H1 (cell line): ENCODE data around the gene PALM. TPM values are rescaled to one million over a fixed set of nuclear protein-coding genes. Genes with fewer than 3 reads are reported as not detected.

Experiments used
- EGR1 ChIP-seq: IDR thresholded peaks from 2 replicates; pipeline ENCODE4 v1.6.1; 2011; ENCODE audit warnings: low read depth, low read length, borderline replicate concordance
- polyA plus RNA-seq, 7 experiments: library from polyadenylated mRNA; depleted of rRNA in 3 of 7; stranded (reverse) in 5 of 7; unstranded in 2 of 7; fragments of >200 nt in 5 of 7; fragments of 200-250 nt in 2 of 7; gene quantifications; 1 replicate in 5 of 7; 2 replicates in 1 of 7; 4 replicates in 1 of 7; pipeline versions ENCODE4 v1.2.1 to v1.2.3, GENCODE V29; 2011 to 2013; ENCODE audit warnings: missing spikeins in 2 of 7, mixed read lengths in 2 of 7
- total RNA-seq: library from RNA; stranded (reverse); fragmentation: NEBNext Ultra II Directional; extraction: Animal tissue kit (Norgen Biotek cat#: 25700); gene quantifications from 2 replicates; pipeline ENCODE4 v1.2.1, GENCODE V29; 2021

The PALM gene
- total and polyA plus RNA-seq, 2 of the 8 experiments (the other 6 are each of a cell fraction or from before 2014, with no cell fraction given) = 5.7 to 16.5 TPM

DNA sequence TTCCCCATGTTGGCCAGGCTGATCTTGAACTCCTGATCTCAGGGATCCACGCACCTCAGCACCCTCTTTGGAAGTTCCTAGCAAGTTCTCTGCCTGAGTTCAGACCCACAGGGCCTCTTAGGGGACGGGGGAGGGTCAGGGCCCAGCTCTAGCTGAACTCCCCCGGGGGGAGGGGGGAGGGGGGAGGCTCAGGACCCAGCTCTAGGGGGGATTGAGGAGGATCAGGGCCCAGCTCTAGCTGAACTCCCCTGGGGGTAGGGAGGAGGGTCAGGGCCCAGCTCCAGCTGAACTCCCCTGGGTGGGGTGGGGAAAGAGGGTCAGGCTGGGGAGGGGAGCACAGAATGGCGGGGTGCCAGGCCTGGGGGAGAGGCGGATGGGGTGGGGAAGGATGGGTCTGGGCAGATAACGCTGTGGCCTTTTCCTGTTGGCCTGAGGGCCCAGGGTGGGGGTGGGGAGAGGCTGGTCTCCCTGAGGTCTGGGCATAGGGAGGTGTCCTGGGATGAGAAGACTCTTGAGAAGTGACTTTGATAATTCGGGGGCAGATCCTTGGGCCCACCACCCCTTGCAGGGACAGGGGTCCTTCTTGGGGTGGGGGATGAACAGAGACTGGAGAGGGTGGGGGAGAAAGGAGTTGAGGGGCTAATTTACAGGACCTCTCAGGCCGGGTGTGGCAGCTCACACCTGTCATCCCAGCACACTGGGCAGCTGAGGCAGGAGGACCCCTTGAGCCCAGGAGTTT is 83.0 kb downstream of the PALM start (continued):
- TF ChIP-seq EGR1 = no peak
